K562 (cell line): Measurements from ENCODE around the gene PIK3R5. TPM values are rescaled to one million over a fixed set of nuclear protein-coding genes. Genes with fewer than 3 reads are reported as not detected.

Experiments
- ATAC-seq: fragments of 200-7000 bp; cut with Tn5 transposase; 3 replicates; pipeline ENCODE4 v1.9.1; 2020; ENCODE audit warnings: moderate library complexity
- BruUV-seq: library from RNA; stranded (reverse); fragments of 400-500 nt; replicated peaks from 2 replicates; lab custom pipeline; 2021; lab: Mats Ljungman, UMichigan
- CTCF ChIA-PET: fragments of 300-600 bp; formaldehyde crosslinking; extraction: SDS; loops from one replicate; lab custom pipeline; 2021; ENCODE audit warnings: low intra/inter-chr PET ratio; lab: Yijun Ruan, JAX
- POLR2A ChIA-PET: fragments of 300-600, 350-650 bp; sonication (Branson Sonifier 250); formaldehyde crosslinking; extraction: SDS; loops from one replicate; lab custom pipeline; 2021; ENCODE audit warnings: antibody characterized with exemption, inconsistent platforms; lab: Yijun Ruan, JAX
- DNase-seq, 4 experiments: peaks; one replicate each; pipeline versions ENCODE4 v3.0.0 to v3.0.0-alpha.2; 2011 to 2018; ENCODE audit warnings: low spot score in 3 of 4, mixed read lengths in 3 of 4; ENCODE audit errors: extremely low read depth in 1 of 4
- FAIRE-seq: peaks from 2 replicates; lab custom pipeline; 2011; peaks lifted over from hg19 to GRCh38; lab: Jason Lieb, UNC
- H2AFZ ChIP-seq: 2 replicates; pipeline ENCODE4 v1.6.0; 2011; ENCODE audit warnings: low read depth, low read length, control low read depth, inconsistent platforms
- H3K27ac ChIP-seq: fragments of 200-600 bp; 3 replicates; pipeline ENCODE4 v1.8.0; 2011; ENCODE audit warnings: low read depth, mild to moderate bottlenecking, control low read depth, inconsistent platforms, low read length, moderate library complexity, mixed read lengths; ENCODE audit errors: extremely low read depth
- H3K27me3 ChIP-seq, 2 experiments: fragments of 300-600 bp in 1 of 2; 2 replicates in 1 of 2; 3 replicates in 1 of 2; pipeline versions ENCODE4 v1.6.0 to v1.8.0; 2011; ENCODE audit warnings: inconsistent platforms in 2 of 2, low read length in 2 of 2, mild to moderate bottlenecking in 1 of 2, mixed read lengths in 1 of 2, moderate library complexity in 1 of 2; ENCODE audit not compliant: control insufficient read depth in 2 of 2, insufficient read depth in 2 of 2
- H3K36me3 ChIP-seq: fragments of 300-600 bp; 3 replicates; pipeline ENCODE4 v1.8.0; 2011; ENCODE audit warnings: mild to moderate bottlenecking, low read length, inconsistent platforms; ENCODE audit not compliant: control insufficient read depth, insufficient read depth
- H3K4me1 ChIP-seq, 2 experiments: fragments of 200-600 bp in 1 of 2; replicated peaks in 1 of 2; 2 replicates in 1 of 2; 3 replicates in 1 of 2; pipeline versions ENCODE4 v1.5.1 to v1.8.0; 2011; ENCODE audit warnings: inconsistent platforms in 2 of 2, low read length in 2 of 2, mild to moderate bottlenecking in 1 of 2, mixed read lengths in 1 of 2, moderate library complexity in 1 of 2; ENCODE audit not compliant: control insufficient read depth in 2 of 2, insufficient read depth in 2 of 2
- H3K4me2 ChIP-seq: 2 replicates; pipeline ENCODE4 v1.6.1; 2011; ENCODE audit warnings: low read length, control low read depth, inconsistent platforms, mixed read lengths; ENCODE audit not compliant: insufficient read depth
- H3K4me3 ChIP-seq: fragments of 200-600 bp; sonication (generic), shearing (Covaris generic); 2 replicates; pipeline ENCODE4 v1.5.1; 2016; ENCODE audit warnings: control low read depth, inconsistent platforms
- H3K79me2 ChIP-seq: fragments of 200-600 bp; 3 replicates; pipeline ENCODE4 v1.8.0; 2011; ENCODE audit warnings: low read length, inconsistent platforms; ENCODE audit not compliant: control insufficient read depth, insufficient read depth
- H3K9ac ChIP-seq, 2 experiments: 2 replicates each; pipeline versions ENCODE4 v1.6.0 to v1.6.1; 2011; ENCODE audit warnings: low read depth in 2 of 2, low read length in 2 of 2, control low read depth in 1 of 2, inconsistent platforms in 1 of 2, mild to moderate bottlenecking in 1 of 2, mixed read lengths in 1 of 2; ENCODE audit not compliant: insufficient read depth in 1 of 2
- H3K9me1 ChIP-seq: one replicate; pipeline ENCODE4 v1.6.0; 2011; ENCODE audit warnings: inconsistent platforms, mild to moderate bottlenecking, low read length, moderate library complexity; ENCODE audit not compliant: control insufficient read depth, insufficient read depth
- H3K9me3 ChIP-seq: replicated peaks from 2 replicates; pipeline ENCODE4 v1.5.1; 2011; ENCODE audit warnings: low read depth, low read length, inconsistent platforms; ENCODE audit not compliant: control insufficient read depth, insufficient read depth
- H4K20me1 ChIP-seq: replicated peaks from 2 replicates; pipeline ENCODE4 v1.6.1; 2011; ENCODE audit warnings: low read length, inconsistent platforms, mixed read lengths; ENCODE audit not compliant: control insufficient read depth, insufficient read depth
- DNMT1 ChIP-seq: fragments of 450-650 bp; IDR thresholded peaks from 2 replicates; pipeline ENCODE4 v1.6.1; 2016; ENCODE audit warnings: antibody characterized with exemption, mild to moderate bottlenecking
- MEF2D ChIP-seq: conservative IDR thresholded peaks from 2 replicates; pipeline ENCODE4 v1.6.1; 2016; ENCODE audit warnings: low read depth, missing genetic modification characterization, missing compliant biosample characterization
- MTA3 ChIP-seq: fragments of 450-650 bp; formaldehyde crosslinking; IDR thresholded peaks from 2 replicates; pipeline ENCODE4 v1.6.1; 2017; ENCODE audit warnings: mild to moderate bottlenecking, borderline replicate concordance
- NFXL1 ChIP-seq: fragments of 450-650 bp; formaldehyde crosslinking; IDR thresholded peaks from 2 replicates; pipeline ENCODE4 v1.4.0; 2021; ENCODE audit warnings: mild to moderate bottlenecking
- SLC30A9 ChIP-seq: fragments of 250-450 bp; sonication (Bioruptor Pico); IDR thresholded peaks from 2 replicates; pipeline ENCODE4 v1.8.0; 2022; ENCODE audit warnings: mild to moderate bottlenecking, moderate library complexity
- TCF7 ChIP-seq: sonication (generic); IDR thresholded peaks from 2 replicates; pipeline ENCODE4 v1.6.1; 2016; ENCODE audit warnings: antibody characterized with exemption, borderline replicate concordance
- XRCC5 ChIP-seq: fragments of 200-400 bp; formaldehyde crosslinking; IDR thresholded peaks from 2 replicates; pipeline ENCODE4 v1.6.1; 2017; ENCODE audit warnings: low read depth, mild to moderate bottlenecking, low read length
- ZNF140 ChIP-seq: fragments of 250-450 bp; sonication (Bioruptor Pico); IDR thresholded peaks from 2 replicates; pipeline ENCODE4 v1.8.0; 2021; ENCODE audit warnings: moderate library complexity, mild to moderate bottlenecking, inconsistent platforms
- WGBS: fragments of 100-300 bp; shearing (Covaris generic); methylation state at CpG from one replicate; pipeline ENCODE4 v1.1.6; 2016; ENCODE audit warnings: low coverage, mixed read lengths; ENCODE audit not compliant: insufficient coverage; ENCODE audit errors: missing lambda C conversion rate; 5-methylcytosine and 5-hydroxymethylcytosine counted together
- in situ Hi-C: fragments of 300-500 bp; cut with MboI; formaldehyde crosslinking; loops from 4 replicates; pipeline ENCODE4 v1.15.0; 2018; ENCODE audit warnings: inconsistent platforms, mixed read lengths
- intact Hi-C: fragments of 100-400 bp; cut with micrococcal nuclease; formaldehyde crosslinking; loops from 2 replicates; pipeline ENCODE4 v1.14.2; 2022
- polyA plus RNA-seq, 8 experiments: library from polyadenylated mRNA; depleted of rRNA in 4 of 8; stranded (reverse) in 5 of 8; unstranded in 3 of 8; fragments of >200 nt; fragmentation: Nextera tagmentation in 2 of 8; fragmentation: Illumina TruSeq in 1 of 8; extraction: Ambion mirVana in 2 of 8; extraction: Trizol in 1 of 8; gene quantifications; 2 replicates each; pipeline versions ENCODE4 v1.2.1 to v1.2.3, GENCODE V29; 2011 to 2014; ENCODE audit warnings: inconsistent platforms in 1 of 8, missing spikeins in 1 of 8
- total RNA-seq, 7 experiments: library from RNA; depleted of rRNA in 6 of 7; stranded (reverse); fragments of >200 nt in 6 of 7; fragmentation: Illumina TruSeq in 2 of 7; extraction: Trizol in 2 of 7; gene quantifications; 2 replicates each; pipeline versions ENCODE4 v1.2.1 to v1.2.3, GENCODE V29; 2011 to 2021; ENCODE audit warnings: low replicate concordance in 1 of 7
- TF ChIP-seq, protein P1 (sequence below): fragments of 450-650 bp; IDR thresholded peaks from 2 replicates; pipeline ENCODE4 v1.6.1; 2017; ENCODE audit warnings: antibody characterized with exemption, mild to moderate bottlenecking

The PIK3R5 gene
- total and polyA plus RNA-seq, 9 of the 15 experiments (the other 6 are each of a cell fraction or from before 2014, with no cell fraction given) = 0.01 to 0.38 TPM; not detected in 7

DNA sequence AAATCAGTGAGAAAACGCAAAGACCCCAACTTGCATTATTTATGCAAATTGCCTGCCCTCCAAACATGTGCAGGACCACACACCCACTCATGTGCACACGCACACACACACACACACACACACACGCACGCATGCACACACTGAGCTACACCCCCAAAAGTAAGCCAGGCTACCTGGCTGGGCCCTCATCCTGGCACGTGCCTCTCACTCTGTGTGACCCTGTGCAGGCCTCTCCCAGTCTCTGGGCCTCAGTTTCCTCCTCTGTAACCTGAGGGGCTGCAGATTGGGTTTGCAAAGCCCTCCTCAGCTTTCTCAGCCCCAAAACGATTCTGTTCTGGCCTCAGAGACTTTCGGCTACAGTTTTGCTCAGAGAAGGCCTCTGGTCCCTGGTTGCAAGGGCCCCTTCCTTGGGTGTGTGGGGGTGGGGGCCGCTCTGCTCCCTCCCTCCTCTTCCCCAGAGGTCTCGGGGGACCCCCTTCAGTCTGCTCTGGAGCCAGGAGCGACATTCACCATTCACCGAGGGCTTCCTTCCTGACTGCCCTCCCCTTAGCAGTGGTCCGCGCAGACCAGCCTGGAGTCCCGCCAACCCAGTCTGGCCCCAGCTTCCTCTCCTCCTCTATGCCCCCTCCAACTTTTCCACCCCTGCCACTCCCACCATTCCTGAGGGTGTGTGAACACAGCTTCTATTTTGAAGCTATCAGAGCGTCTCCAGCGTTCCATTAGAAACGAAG lies 92.6 kb downstream of the PIK3R5 start:
- BruUV-seq = no TSS peak
- Histone ChIP-seq H3K36me3 (no peaks in the 10 kb centered on the region), H3K9me1 (no peaks in the 10 kb centered on the region), H3K9me3 (no peaks in the 10 kb centered on the region), H2AFZ (no peak overlapping the region), H3K9ac (no peak overlapping the region), H3K27me3 (peaks cover 0 to 26% of the 10 kb centered on the region in 2 experiments; a peak in 3 of 5 replicates), H3K27ac (no peak overlapping the region), H3K4me3 (no peak overlapping the region), H3K79me2 (no peaks in the 10 kb centered on the region), H3K4me2 (no peak overlapping the region), H4K20me1 (no peaks in the 10 kb centered on the region), H3K4me1 (no peaks in the 10 kb centered on the region)
- ATAC-seq (no peak), FAIRE-seq (no peak), DNase-seq (no peak)
- in situ Hi-C loops (no loop called here), intact Hi-C loops (no loop called here)
- TF ChIP-seq ZNF140 = no peak
- no peak for TF ChIP-seq NFXL1
- no peak for TF ChIP-seq SLC30A9 (CRISPR knock-in tag)
- TF ChIP-seq TCF7 = no peak
- TF ChIP-seq, protein P1, sequence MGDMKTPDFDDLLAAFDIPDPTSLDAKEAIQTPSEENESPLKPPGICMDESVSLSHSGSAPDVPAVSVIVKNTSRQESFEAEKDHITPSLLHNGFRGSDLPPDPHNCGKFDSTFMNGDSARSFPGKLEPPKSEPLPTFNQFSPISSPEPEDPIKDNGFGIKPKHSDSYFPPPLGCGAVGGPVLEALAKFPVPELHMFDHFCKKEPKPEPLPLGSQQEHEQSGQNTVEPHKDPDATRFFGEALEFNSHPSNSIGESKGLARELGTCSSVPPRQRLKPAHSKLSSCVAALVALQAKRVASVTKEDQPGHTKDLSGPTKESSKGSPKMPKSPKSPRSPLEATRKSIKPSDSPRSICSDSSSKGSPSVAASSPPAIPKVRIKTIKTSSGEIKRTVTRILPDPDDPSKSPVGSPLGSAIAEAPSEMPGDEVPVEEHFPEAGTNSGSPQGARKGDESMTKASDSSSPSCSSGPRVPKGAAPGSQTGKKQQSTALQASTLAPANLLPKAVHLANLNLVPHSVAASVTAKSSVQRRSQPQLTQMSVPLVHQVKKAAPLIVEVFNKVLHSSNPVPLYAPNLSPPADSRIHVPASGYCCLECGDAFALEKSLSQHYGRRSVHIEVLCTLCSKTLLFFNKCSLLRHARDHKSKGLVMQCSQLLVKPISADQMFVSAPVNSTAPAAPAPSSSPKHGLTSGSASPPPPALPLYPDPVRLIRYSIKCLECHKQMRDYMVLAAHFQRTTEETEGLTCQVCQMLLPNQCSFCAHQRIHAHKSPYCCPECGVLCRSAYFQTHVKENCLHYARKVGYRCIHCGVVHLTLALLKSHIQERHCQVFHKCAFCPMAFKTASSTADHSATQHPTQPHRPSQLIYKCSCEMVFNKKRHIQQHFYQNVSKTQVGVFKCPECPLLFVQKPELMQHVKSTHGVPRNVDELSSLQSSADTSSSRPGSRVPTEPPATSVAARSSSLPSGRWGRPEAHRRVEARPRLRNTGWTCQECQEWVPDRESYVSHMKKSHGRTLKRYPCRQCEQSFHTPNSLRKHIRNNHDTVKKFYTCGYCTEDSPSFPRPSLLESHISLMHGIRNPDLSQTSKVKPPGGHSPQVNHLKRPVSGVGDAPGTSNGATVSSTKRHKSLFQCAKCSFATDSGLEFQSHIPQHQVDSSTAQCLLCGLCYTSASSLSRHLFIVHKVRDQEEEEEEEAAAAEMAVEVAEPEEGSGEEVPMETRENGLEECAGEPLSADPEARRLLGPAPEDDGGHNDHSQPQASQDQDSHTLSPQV = no peak
- no peak for TF ChIP-seq XRCC5
- TF ChIP-seq MEF2D (tag) = no peak
- TF ChIP-seq DNMT1 = no peak
- TF ChIP-seq MTA3 = no peak
- WGBS = 2% methylated on average over 7 of the region's 17 CpGs
- ChIA-PET CTCF (no interaction called here), POLR2A (no interaction called here)
